ENCODE data around the gene NPVF. TPM values are rescaled to one million over a fixed set of nuclear protein-coding genes. Genes with fewer than 3 reads are reported as not detected.

The NPVF gene
- total and polyA plus RNA-seq, 4 donors: 0.17 TPM; not detected in 3

DNA sequence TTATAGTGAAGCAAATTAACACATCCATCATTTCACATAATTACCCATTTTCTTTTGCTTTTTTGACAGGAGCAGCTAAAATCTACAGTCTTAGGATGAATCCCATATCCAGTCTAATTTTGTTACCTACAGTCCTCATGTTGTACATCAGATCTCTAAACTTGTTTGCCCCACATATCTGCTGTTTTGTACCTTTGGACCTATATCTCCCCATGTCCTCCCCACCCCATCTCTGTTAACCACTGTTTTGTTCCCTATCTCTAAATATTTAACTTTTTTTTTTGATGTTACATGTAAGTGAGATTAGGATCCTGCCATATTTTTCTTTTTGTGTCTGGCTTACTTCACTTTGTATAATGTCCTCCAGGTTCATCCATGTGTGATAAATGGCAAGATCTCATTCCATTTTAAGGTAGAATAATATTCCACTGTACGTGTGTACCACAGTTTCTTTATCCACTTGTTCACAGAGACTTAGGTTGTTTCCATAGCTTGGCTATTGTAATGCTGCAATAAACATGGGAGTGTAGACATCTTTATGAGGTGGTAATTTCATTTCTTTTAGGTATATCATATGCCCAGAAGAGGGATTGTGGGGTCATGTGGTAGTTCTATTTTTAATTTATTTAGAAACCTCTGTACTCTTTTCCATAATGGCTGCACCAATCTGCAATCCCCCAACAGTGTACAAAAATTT is 19.6 kb downstream of the NPVF start:
- H3K4me1 ChIP-seq (ENCODE audit: control insufficient read depth, insufficient read depth, low read length): no peaks in the 10 kb centered on the region
- no CpG with 5 or more reads among the region's 1 CpG for WGBS (ENCODE audit: insufficient coverage)
- no peaks in the 10 kb centered on the region for H3K36me3 ChIP-seq (ENCODE audit: control insufficient read depth, insufficient read depth, low read length)
- peaks cover 2% of the 10 kb centered on the region for H3K9me3 ChIP-seq (ENCODE audit: control insufficient read depth, insufficient read depth, low read length)
- no peak for DNase-seq (ENCODE audit: low read depth in 4 of 6, low spot score in 6 of 6)
- no peak overlapping the region for H3K4me3 ChIP-seq (ENCODE audit: low read depth, low read length)
- H3K27ac ChIP-seq (ENCODE audit: low read depth, low read length): no peak overlapping the region
- H3K27me3 ChIP-seq (ENCODE audit: control insufficient read depth, insufficient read depth, low read length): no peaks in the 10 kb centered on the region

DNA sequence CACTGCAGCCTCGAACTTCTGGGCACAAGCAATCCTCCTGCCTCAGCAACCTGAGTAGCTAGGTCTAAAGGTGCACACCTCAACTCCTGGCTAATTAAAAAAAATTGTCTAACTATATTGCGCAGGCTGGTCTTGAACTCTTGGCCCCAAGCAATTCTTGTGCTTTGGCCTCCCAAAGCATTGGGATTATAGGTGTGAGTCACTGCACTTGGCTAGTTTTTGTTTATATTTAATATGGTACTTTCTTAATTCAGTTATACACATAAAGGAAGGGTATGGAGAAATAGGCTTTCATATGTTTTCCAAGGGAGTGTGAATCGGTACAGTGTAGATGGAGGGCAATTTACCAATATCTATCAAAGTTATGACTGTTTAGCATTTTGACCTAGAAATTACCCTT is 20.4 kb downstream of the NPVF start:
- Histone ChIP-seq H3K27me3 (ENCODE audit: control insufficient read depth, insufficient read depth, low read length) (no peaks in the 10 kb centered on the region), H3K9me3 (ENCODE audit: control insufficient read depth, insufficient read depth, low read length) (peaks cover 2% of the 10 kb centered on the region), H3K27ac (ENCODE audit: low read depth, low read length) (no peak overlapping the region), H3K4me1 (ENCODE audit: control insufficient read depth, insufficient read depth, low read length) (no peaks in the 10 kb centered on the region), H3K36me3 (ENCODE audit: control insufficient read depth, insufficient read depth, low read length) (no peaks in the 10 kb centered on the region), H3K4me3 (ENCODE audit: low read depth, low read length) (no peak overlapping the region)
- 67% methylated on average over 1 of the region's 3 CpGs for WGBS (ENCODE audit: insufficient coverage)
- DNase-seq (ENCODE audit: low read depth in 4 of 6, low spot score in 6 of 6): no peak

DNA sequence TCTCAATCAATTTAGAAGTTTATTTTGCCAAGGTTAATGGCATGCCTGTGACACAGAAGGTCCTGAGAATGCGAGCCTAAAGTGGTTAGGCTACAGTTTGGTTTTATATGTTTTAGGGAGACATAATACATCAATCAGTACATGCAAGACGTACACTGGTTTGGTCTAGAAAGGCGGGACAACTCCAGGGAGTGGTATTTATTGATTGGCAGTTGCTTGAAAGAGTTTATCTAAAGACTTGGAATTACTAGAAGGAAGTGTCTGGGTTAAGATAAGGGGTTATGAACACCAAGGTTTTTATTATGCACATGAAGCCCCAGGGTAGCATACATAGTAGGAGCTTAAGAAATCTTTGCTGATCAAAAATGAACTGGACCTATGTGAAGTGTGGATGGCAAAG is 21.5 kb downstream of the NPVF start:
- H3K27me3 ChIP-seq (ENCODE audit: control insufficient read depth, insufficient read depth, low read length): no peaks in the 10 kb centered on the region
- H3K9me3 ChIP-seq (ENCODE audit: control insufficient read depth, insufficient read depth, low read length): peaks cover 2% of the 10 kb centered on the region
- H3K4me1 ChIP-seq (ENCODE audit: control insufficient read depth, insufficient read depth, low read length): no peaks in the 10 kb centered on the region
- no peak overlapping the region for H3K27ac ChIP-seq (ENCODE audit: low read depth, low read length)
- no peak overlapping the region for H3K4me3 ChIP-seq (ENCODE audit: low read depth, low read length)
- no peaks in the 10 kb centered on the region for H3K36me3 ChIP-seq (ENCODE audit: control insufficient read depth, insufficient read depth, low read length)
- DNase-seq (ENCODE audit: low read depth in 4 of 6, low spot score in 6 of 6): no peak
- 100% methylated on average over 2 of the region's 3 CpGs for WGBS (ENCODE audit: insufficient coverage)

DNA sequence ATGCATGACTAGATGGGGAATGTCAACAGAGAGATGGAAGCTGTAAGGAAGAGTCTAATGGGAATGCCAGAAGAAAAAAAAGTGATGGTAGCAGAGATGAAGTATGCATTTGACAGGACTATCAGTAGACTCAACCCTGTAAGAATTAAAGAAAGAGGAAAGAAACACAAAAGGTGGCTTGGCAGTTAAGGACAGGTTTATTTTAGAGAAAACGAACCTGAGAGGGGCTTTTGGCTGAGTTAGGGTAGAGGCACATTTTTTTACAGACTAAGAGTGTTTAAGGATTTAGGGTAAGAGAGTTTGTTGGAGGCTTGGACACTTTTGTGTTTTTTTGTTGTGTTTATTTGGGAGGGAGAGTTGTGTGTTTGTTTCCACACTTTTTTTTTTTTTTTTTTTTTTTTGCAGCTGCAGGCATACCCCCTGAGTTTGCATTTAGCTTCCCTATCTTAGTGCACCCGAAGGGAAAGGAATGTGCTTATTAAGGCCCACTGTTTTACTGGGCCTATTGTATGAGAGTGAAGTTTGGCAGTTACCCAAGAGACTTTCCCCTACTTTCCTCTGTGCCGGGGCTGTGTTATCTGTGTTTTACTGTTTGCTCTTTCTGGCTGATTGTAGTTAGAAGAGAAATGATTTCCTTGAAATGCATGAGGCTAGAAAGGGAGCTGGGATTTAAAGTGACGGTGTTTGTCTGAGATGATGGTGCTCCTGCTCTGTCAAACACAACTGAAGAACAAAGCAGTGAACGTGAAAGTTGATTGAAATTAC is 32.0 kb downstream of the NPVF start:
- Histone ChIP-seq H3K4me1 (ENCODE audit: control insufficient read depth, insufficient read depth, low read length) (no peaks in the 10 kb centered on the region), H3K36me3 (ENCODE audit: control insufficient read depth, insufficient read depth, low read length) (no peaks in the 10 kb centered on the region), H3K9me3 (ENCODE audit: control insufficient read depth, insufficient read depth, low read length) (no peaks in the 10 kb centered on the region), H3K27me3 (ENCODE audit: control insufficient read depth, insufficient read depth, low read length) (no peaks in the 10 kb centered on the region), H3K27ac (ENCODE audit: low read depth, low read length) (no peak overlapping the region), H3K4me3 (ENCODE audit: low read depth, low read length) (no peak overlapping the region)
- 60% methylated on average over 1 of the region's 5 CpGs for WGBS (ENCODE audit: insufficient coverage)
- DNase-seq (ENCODE audit: low read depth in 4 of 6, low spot score in 6 of 6): peak in 2 of 6 donors; percentile 36 to 40

DNA sequence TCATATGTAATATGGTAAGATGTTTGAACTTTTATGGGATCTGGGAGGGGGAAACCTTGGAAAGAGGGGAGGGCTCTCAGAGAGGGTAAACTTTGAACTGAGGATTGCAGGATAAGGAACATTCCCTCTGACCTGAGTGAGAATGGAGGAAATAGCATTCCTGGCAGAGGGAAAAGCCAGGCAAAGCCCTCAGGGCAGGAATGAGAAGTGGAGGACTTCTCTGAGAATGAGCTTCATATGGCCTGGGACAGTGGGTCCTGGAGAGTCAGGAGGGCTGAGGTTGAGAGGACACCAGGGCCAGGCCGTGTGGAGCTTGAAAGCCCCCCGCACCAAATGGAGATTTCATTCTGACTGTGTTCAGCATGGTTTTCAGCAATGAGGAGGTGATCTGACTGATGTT is 34.2 kb downstream of the NPVF start:
- H3K9me3 ChIP-seq (ENCODE audit: control insufficient read depth, insufficient read depth, low read length): no peaks in the 10 kb centered on the region
- H3K27ac ChIP-seq (ENCODE audit: low read depth, low read length): no peak overlapping the region
- H3K27me3 ChIP-seq (ENCODE audit: control insufficient read depth, insufficient read depth, low read length): no peaks in the 10 kb centered on the region
- DNase-seq (ENCODE audit: low read depth in 4 of 6, low spot score in 6 of 6): no peak
- H3K36me3 ChIP-seq (ENCODE audit: control insufficient read depth, insufficient read depth, low read length): no peaks in the 10 kb centered on the region
- WGBS (ENCODE audit: insufficient coverage): 100% methylated on average over 2 of the region's 2 CpGs
- H3K4me1 ChIP-seq (ENCODE audit: control insufficient read depth, insufficient read depth, low read length): no peaks in the 10 kb centered on the region
- H3K4me3 ChIP-seq (ENCODE audit: low read depth, low read length): no peak overlapping the region

DNA sequence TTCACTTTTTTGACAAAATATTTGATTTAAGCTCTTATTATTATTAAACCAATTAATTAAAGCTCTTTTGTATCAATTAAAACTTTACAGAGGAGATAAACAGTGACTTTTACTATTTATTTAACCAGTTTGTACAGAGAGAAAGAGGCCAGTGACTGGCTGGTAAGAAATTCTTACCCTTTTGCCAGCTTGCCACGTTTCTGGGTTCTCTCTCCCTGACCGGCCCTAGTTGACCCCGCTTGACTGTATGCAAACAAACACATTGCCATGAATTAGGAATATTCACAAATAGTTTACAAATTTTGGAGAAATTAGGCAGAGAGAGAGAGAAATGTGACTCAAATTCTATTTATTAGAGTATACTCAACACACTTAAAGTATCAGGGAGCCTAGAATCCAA is 36.2 kb downstream of the NPVF start:
- Histone ChIP-seq H3K9me3 (ENCODE audit: control insufficient read depth, insufficient read depth, low read length) (no peaks in the 10 kb centered on the region), H3K27ac (ENCODE audit: low read depth, low read length) (no peak overlapping the region), H3K4me3 (ENCODE audit: low read depth, low read length) (no peak overlapping the region), H3K27me3 (ENCODE audit: control insufficient read depth, insufficient read depth, low read length) (no peaks in the 10 kb centered on the region), H3K4me1 (ENCODE audit: control insufficient read depth, insufficient read depth, low read length) (no peaks in the 10 kb centered on the region), H3K36me3 (ENCODE audit: control insufficient read depth, insufficient read depth, low read length) (no peaks in the 10 kb centered on the region)
- WGBS (ENCODE audit: insufficient coverage): no CpG with 5 or more reads among the region's 3 CpGs
- DNase-seq (ENCODE audit: low read depth in 4 of 6, low spot score in 6 of 6): no peak

DNA sequence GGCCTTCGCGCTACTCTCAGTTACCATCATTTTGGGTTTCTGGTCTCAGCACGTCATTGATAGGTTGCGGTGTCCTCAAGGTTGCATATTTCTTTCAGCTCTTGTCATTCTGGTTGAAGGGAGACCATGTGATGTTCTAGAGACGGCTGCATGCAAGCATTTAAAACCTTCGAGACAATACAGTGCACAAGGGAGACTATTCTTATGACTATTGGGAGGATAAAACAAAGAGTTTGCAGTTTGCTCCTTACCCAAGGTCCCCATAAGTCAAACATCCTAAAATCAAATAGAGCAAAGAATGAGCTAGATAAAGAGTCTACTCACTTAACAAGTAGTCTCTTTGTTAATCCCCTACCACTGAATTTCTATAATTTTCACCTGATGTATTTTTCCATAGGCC is 39.1 kb downstream of the NPVF start:
- Histone ChIP-seq H3K9me3 (ENCODE audit: control insufficient read depth, insufficient read depth, low read length) (no peaks in the 10 kb centered on the region), H3K27me3 (ENCODE audit: control insufficient read depth, insufficient read depth, low read length) (no peaks in the 10 kb centered on the region), H3K4me1 (ENCODE audit: control insufficient read depth, insufficient read depth, low read length) (no peaks in the 10 kb centered on the region), H3K4me3 (ENCODE audit: low read depth, low read length) (no peak overlapping the region), H3K36me3 (ENCODE audit: control insufficient read depth, insufficient read depth, low read length) (no peaks in the 10 kb centered on the region), H3K27ac (ENCODE audit: low read depth, low read length) (no peak overlapping the region)
- 100% methylated on average over 4 of the region's 6 CpGs for WGBS (ENCODE audit: insufficient coverage)
- no peak for DNase-seq (ENCODE audit: low read depth in 4 of 6, low spot score in 6 of 6)

DNA sequence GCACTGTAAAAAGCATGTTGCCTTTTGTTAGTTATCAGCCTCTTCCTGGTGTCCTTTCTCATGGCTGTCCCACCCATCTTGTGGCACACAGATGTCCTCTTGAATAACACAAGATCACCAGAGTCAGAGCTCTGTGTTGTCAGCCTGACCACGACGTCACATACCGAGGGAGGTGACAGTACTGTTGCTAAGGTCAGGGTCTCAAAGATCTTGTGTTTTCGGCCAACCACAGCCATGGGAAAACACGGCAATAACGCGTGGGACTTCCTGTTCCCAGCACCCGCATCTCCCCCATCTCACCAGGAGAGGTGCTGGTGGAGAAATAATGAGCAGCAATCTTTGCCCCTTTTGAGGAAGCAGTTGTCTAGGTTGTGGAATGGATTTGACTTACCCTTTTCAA is 40.4 kb downstream of the NPVF start:
- DNase-seq (ENCODE audit: low read depth in 4 of 6, low spot score in 6 of 6): no peak
- WGBS (ENCODE audit: insufficient coverage): 89% methylated on average over 4 of the region's 8 CpGs

DNA sequence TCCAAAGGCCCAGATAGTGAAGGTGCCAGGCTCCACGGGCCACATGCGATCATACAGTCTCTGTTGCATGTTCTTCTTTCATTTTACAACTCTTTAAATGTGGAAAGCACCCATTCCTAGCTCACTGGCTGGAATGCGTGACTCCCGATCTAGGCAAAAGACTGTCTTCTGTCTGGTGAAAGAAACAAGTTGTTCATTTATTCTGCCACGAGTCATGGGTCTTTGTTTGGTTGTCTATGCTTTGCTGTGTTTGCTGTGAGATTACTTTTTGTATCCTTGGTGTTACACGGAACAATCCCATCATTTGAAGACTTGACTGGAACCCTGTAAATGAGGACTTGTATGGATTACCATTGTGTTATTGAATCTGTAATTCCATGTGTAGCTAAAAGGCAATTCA is 41.9 kb downstream of the NPVF start:
- H3K4me3 ChIP-seq (ENCODE audit: low read depth, low read length): no peak overlapping the region
- no peaks in the 10 kb centered on the region for H3K9me3 ChIP-seq (ENCODE audit: control insufficient read depth, insufficient read depth, low read length)
- WGBS (ENCODE audit: insufficient coverage): 46% methylated on average over 6 of the region's 6 CpGs
- DNase-seq (ENCODE audit: low read depth in 4 of 6, low spot score in 6 of 6): peak in 1 of 6 donors; percentile 23
- peak overlapping the region; percentile 35 for H3K27ac ChIP-seq (ENCODE audit: low read depth, low read length)
- H3K36me3 ChIP-seq (ENCODE audit: control insufficient read depth, insufficient read depth, low read length): no peaks in the 10 kb centered on the region
- H3K4me1 ChIP-seq (ENCODE audit: control insufficient read depth, insufficient read depth, low read length): no peaks in the 10 kb centered on the region
- H3K27me3 ChIP-seq (ENCODE audit: control insufficient read depth, insufficient read depth, low read length): no peaks in the 10 kb centered on the region

More for the DNA sequence above, 40.4 kb downstream of the NPVF start:
- H3K9me3 ChIP-seq (ENCODE audit: control insufficient read depth, insufficient read depth, low read length): no peaks in the 10 kb centered on the region
- no peak overlapping the region for H3K27ac ChIP-seq (ENCODE audit: low read depth, low read length)
- no peak overlapping the region for H3K4me3 ChIP-seq (ENCODE audit: low read depth, low read length)
- no peaks in the 10 kb centered on the region for H3K27me3 ChIP-seq (ENCODE audit: control insufficient read depth, insufficient read depth, low read length)
- no peaks in the 10 kb centered on the region for H3K36me3 ChIP-seq (ENCODE audit: control insufficient read depth, insufficient read depth, low read length)
- H3K4me1 ChIP-seq (ENCODE audit: control insufficient read depth, insufficient read depth, low read length): no peaks in the 10 kb centered on the region

DNA sequence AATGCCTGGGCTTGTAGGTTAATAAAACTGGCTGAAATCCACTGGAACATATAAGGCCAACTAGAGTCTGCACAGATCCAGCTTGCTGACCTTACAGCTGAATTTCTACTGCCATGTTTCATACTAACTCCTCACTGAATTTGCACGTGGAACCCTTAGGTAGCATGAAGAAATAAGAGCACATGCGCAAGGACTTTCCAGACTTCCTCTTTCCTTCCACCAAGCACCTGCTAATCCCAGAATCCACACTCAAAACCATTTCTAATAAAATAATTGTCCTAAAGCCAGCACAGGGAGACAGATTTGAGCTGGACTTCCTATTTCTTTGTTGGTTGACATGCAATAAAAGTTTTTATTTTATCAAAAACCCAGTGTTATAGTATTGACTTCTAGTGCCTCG is 46.8 kb downstream of the NPVF start:
- Histone ChIP-seq H3K4me3 (ENCODE audit: low read depth, low read length) (no peak overlapping the region), H3K4me1 (ENCODE audit: control insufficient read depth, insufficient read depth, low read length) (peaks cover 5% of the 10 kb centered on the region), H3K36me3 (ENCODE audit: control insufficient read depth, insufficient read depth, low read length) (no peaks in the 10 kb centered on the region), H3K27ac (ENCODE audit: low read depth, low read length) (no peak overlapping the region), H3K9me3 (ENCODE audit: control insufficient read depth, insufficient read depth, low read length) (no peaks in the 10 kb centered on the region), H3K27me3 (ENCODE audit: control insufficient read depth, insufficient read depth, low read length) (no peaks in the 10 kb centered on the region)
- DNase-seq (ENCODE audit: low read depth in 4 of 6, low spot score in 6 of 6): no peak
- 75% methylated on average over 2 of the region's 3 CpGs for WGBS (ENCODE audit: insufficient coverage)

All from spinal cord (tissue), 10 donors.